GM21515 (cell line): ENCODE data around the gene PFAS.
"Not testable (repeated sequence)": the region's sequence is repeated elsewhere in the genome, so short reads cannot be mapped to it uniquely, and the experiment has no call there.

Experiments used
- ATAC-seq: cut with Tn5 transposase; IDR thresholded peaks from one replicate; pipeline ENCODE4 v1.9.1; 2021; ENCODE audit not compliant: unreplicated experiment

Gene PFAS

GRCh38 chr17:8226536-8227237, 22.4 kb upstream of the PFAS start:
- ATAC-seq = no peak

DNA sequence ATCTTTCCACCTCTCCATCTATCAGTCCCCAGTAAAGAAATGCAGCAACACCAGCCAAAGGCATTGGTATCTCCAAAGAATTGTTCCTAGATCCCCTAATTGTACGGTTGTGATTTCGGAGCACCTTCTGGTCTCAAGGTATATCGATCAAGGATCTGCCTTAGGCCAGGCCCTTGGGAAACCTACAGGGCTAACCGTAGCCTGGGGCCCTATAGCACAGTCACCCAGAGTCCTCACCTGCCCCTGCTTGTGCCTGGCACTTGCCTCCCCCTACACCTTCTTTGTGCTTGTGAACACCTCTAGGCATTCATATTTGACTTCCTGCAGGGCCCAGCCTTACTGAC, 21.9 kb upstream of the PFAS start:
- ATAC-seq = no peak

- no peak for ATAC-seq
These were observed 17.4 kb upstream of the PFAS start for GRCh38 chr17:8231701-8232100.

DNA sequence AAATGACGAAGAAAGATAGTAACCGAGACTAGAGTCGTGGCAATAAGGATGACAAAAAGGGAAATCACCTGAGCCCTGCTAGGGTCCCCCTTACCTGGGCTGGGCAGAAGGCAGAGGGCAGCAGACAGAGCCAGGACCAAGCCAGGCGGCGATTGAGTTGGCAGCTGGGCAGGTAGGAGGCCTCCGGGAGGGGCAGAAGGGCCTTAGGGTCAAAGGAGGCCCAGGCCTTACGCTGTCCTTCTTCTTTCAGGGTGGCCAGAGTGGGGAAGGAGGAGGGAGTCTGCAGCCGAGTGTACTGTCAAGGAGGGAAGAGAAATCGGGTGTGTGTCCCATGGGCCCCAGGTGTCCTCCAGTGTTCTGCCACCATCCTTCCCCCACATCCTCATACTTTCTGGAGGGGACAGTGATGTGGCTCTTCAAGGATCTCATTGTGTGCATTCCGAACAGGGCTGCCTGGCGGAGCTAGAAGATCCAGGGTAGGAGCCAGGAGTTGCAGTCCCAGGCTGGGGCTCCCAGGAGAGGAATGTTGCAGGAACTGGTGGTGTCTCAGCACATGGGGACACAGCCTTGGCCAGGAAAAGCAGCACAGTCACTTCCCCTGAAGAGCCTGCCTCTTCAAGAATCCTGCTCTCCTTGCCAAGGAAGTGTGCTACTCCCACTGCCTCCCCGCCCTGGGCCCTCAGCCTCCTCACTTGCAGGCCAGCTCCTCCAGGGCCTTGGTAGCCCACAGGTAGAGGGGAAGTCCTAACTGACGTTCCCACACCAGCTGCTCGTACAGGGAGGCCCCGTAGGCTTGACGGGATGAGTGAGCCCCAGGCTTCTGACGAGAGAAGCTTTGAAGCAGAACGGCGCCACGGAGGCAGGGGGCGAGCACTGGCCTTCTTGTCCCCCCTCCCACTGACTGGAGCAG, 14.5 kb upstream of the PFAS start:
- ATAC-seq = no peak

DNA sequence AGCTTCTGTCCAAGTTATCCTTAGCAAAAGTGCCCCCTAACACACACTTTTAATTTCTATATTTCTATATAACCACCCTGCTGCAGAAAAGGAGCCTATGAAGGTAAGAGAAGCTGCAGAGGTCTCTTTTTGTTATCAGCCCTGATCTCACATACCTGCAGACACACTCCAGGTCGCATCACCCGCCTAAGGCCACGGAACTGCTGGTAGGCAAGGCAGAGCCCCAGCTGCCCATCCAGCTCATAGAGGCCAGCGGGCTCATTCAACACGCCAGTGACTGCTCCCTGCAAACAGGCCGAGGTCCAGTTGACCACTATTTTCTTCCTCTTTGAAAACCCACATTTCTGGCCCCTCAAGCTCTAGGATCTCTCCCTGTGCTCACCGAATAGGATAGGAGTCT, 13.4 kb upstream of the PFAS start:
- no peak for ATAC-seq

DNA sequence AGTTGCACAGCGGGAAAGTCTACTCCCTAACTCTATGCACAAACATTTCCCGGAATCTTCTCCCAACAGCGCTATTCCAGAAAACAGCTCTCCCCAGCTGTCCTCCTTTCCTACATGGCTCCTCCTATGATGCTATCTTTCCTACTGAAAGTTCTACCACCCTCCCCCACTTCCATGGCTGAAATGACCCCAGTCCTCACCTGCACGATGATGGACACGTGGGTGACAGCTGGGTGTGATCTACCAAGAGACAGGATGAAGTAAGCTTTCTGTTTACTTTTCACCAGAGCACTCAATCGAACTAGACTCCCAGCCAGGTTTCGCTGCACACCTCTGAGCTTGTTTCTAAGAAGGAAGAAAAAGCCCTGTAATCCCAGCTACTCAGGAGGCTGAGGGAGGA, 11.9 kb upstream of the PFAS start:
- ATAC-seq = no peak

GRCh38 chr17:8237886-8238285, 11.2 kb upstream of the PFAS start:
- no peak for ATAC-seq

DNA sequence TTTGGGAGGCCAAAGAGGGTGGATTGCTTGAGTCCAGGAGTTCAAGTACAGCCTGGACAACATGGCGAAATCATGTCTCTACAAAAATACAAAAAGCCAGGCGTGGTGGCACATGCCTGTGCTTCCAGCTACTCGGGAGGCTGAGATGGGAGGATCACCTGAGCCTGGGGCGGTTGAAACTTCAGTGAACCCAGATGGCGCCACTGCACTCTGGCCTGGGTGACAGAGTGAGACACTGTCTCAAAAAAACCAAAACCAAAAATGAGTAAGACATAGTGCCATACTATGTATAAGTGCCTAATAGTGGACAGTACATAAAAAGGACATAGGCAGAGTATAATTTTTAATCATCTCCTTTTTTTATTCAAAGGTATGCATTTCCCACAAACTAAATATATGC, 5.3 kb upstream of the PFAS start:
- no peak for ATAC-seq

- no peak for ATAC-seq
These were observed 4.3 kb upstream of the PFAS start for GRCh38 chr17:8244768-8245167.

DNA sequence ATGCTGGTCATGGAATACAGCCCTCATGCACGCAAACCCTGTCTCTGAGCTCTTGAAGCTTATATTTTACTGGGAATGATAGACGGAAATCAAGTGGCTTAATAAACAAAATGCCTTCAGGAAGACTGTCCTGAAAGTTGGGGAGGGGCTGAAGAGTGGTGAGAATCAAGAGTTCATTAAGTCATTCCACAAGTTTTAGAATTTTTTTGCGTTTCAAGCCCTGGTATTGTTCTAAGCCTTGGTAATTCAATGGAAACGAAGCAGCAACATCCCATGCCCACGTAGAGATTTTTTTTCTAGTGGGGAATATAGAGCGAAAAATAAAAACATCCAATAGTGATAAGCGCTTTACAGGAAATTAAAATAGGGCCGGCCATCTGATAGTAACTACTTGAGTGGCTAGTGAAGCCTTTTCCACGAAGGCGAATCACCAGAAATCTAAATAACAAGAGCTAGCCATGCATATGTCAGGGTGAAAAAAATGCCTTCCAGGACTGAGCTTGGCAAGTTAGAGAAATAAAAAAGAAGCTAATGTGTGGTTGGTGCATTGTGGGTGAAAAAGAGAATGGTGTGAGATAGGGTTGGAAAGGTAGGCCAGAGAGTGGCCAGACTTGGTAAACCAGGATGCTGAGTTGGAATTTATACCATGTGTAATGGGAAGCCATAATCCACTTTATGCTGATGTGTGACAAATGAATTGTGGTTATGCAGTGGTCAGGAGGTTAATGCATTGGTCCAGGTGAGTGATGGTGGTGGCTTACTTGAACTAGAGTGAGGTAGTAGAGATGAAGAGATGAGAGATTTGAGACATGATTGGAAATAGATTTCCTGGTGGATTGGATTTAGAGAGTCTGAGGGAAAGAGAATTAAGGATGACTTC, 772 bp downstream of the PFAS start:
- ATAC-seq = no peak

- not testable (repeated sequence) for ATAC-seq
These were observed 2.3 kb downstream of the PFAS start for GRCh38 chr17:8251411-8251810.

- no peak for ATAC-seq
These were observed 4.7 kb downstream of the PFAS start for GRCh38 chr17:8253801-8254200.

DNA sequence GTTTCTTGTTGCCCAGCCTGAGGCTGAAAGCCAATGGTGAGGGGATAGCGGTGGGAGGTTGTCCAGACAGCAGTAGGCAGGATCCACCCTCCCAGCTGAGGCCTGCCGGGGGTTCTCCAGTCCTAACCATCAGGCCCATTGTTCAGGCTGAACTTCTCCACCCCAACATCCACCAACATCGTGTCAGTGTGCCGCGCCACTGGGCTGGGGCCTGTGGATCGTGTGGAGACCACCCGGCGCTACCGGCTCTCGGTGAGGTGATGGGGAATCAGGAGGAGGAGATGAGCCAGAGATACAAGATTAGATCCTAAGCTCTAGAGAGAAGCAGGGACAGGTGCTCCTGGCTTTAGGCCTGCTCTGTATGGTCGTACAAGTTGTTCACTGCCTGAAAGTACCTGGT, 5.8 kb downstream of the PFAS start:
- no peak for ATAC-seq

GRCh38 chr17:8255499-8255898, 6.4 kb downstream of the PFAS start:
- ATAC-seq = no peak

- ATAC-seq = no peak
These were observed 7.2 kb downstream of the PFAS start for GRCh38 chr17:8256291-8256690.

- ATAC-seq = no peak
These were observed 7.6 kb downstream of the PFAS start for GRCh38 chr17:8256691-8257090.

- ATAC-seq = no peak
These were observed 8.7 kb downstream of the PFAS start for GRCh38 chr17:8257801-8258200.

GRCh38 chr17:8264320-8264719, 15.2 kb downstream of the PFAS start:
- no peak for ATAC-seq

DNA sequence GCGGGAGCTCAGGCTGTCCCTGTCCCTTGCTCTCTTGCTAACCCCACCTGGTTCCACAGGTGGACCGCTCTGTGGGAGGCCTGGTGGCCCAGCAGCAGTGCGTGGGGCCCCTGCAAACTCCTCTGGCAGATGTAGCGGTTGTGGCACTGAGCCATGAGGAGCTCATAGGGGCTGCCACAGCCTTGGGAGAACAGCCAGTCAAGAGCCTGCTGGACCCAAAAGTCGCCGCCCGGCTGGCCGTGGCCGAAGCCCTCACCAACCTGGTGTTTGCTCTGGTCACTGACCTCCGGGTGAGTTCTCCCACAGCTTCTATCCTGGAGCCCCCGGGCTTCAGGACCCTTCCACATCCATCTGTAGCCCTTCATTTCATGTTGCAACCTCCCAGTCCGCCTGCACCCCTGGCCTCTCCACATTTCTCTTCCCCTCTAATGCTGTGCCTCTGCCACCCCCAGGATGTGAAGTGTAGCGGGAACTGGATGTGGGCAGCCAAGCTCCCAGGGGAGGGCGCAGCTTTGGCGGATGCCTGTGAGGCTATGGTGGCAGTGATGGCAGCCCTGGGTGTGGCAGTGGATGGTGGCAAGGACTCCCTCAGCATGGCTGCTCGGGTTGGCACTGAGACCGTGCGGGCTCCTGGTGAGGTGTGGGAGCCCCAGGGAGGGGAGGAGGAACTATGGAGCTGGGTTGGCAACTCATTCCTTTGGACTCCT, 15.9 kb downstream of the PFAS start:
- ATAC-seq = no peak

DNA sequence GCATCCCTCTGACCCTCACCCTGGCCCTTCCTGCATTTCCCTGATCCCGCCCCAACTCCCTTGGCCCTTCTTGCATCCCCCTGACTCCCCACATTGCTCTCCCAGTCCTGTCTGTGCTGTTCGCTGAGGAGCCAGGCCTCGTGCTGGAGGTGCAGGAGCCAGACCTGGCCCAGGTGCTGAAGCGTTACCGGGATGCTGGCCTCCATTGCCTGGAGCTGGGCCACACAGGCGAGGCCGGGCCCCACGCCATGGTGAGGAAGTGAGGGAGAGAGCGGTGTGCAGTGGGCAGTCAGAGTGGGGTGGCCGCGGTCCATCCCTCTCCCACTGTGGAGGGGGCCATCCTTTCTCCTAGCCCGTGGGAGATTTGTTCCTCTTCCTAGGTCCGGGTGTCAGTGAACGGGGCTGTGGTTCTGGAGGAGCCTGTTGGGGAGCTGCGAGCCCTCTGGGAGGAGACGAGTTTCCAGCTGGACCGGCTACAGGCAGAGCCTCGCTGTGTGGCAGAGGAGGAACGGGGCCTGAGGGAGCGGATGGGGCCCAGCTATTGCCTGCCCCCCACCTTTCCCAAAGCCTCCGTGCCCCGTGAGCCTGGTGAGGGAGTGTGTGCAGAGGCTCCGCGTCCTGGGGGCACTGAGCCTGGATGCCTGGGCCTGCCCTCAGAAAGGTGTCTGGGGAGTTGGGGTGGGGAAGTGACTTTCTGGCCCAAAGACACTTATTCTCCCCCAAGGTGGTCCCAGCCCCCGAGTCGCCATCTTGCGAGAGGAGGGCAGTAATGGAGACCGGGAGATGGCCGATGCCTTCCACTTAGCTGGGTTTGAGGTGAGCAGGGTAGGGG, 17.8 kb downstream of the PFAS start:
- ATAC-seq = no peak
